Bronchial epithelial cell (primary cell): ENCODE measurements around the gene GSTT2. TPM values are rescaled to one million over a fixed set of nuclear protein-coding genes. Genes with fewer than 3 reads are reported as not detected.
A peak's percentile ranks its signal among the peaks of the same experiment; 100 is the strongest.
"Not testable (repeated sequence)": the region's sequence is repeated elsewhere in the genome, so short reads cannot be mapped to it uniquely, and the experiment has no call there.

Source experiments
- DNase-seq: peaks from one replicate; pipeline ENCODE4 v3.0.0-alpha.2; 2010; ENCODE audit warnings: low read depth
- FAIRE-seq: peaks from 2 replicates; lab custom pipeline; 2011; peaks lifted over from hg19 to GRCh38; lab: Jason Lieb, UNC
- H3K27me3 ChIP-seq: 2 replicates; pipeline ENCODE4 v1.5.1; 2011; ENCODE audit warnings: low read length; ENCODE audit not compliant: control insufficient read depth, insufficient read depth
- H3K36me3 ChIP-seq: 2 replicates; pipeline ENCODE4 v1.5.1; 2011; ENCODE audit warnings: low read length; ENCODE audit not compliant: control insufficient read depth, insufficient read depth
- H3K4me3 ChIP-seq: 2 replicates; pipeline ENCODE4 v1.5.1; 2011; ENCODE audit warnings: mild to moderate bottlenecking, low read depth, low read length, control low read depth
- total RNA-seq: library from RNA; depleted of rRNA; stranded (reverse); fragments of >200 nt; gene quantifications from 2 replicates; pipeline ENCODE4 v1.2.1, GENCODE V29; 2014
- TF ChIP-seq, protein P1 (sequence below): IDR thresholded peaks from 2 replicates; pipeline ENCODE4 v1.5.1; 2011; ENCODE audit warnings: mild to moderate bottlenecking, moderate library complexity, low read length, control low read depth, inconsistent platforms; ENCODE audit not compliant: insufficient read depth, severe bottlenecking

Gene GSTT2
- total RNA-seq: not detected in 2 replicates

DNA sequence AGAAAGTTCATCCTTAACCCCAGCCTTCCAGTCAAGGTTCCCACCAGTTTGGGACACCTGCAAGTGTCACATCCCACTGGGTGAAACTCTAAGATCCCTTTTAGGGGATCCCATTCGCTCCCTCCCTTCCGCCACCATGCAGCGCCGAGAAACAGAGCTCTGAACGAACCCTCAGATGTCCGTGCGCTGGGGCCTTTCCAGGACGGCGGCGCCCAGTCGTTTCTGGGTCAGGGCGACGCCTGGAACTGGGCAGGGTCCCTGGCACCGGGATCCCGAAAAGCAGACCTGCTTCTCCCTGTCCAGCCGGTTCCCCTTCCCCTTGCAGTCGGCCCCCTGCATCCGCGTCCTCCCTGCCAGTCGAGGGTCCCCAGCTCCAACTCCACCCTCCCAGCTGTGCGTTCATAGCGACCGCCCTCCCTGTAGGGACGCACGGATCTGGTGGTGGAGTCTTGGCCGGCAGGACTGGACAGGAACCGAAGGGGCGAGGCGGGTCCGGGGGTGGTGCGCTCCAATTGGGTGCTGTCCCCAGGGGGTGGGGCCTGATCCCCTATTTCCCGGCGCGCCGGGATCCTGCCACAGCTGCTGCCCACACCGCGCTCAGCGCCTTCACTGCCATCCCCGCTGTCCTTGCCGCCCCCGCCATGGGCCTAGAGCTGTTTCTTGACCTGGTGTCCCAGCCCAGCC lies at the start of gene GSTT2:
GSTT2 (plus strand) TSS at position 578 of the 684 bp plus-strand sequence.
- H3K36me3 ChIP-seq, H3K4me3 ChIP-seq, H3K27me3 ChIP-seq, FAIRE-seq, DNase-seq: not testable (repeated sequence)

DNA sequence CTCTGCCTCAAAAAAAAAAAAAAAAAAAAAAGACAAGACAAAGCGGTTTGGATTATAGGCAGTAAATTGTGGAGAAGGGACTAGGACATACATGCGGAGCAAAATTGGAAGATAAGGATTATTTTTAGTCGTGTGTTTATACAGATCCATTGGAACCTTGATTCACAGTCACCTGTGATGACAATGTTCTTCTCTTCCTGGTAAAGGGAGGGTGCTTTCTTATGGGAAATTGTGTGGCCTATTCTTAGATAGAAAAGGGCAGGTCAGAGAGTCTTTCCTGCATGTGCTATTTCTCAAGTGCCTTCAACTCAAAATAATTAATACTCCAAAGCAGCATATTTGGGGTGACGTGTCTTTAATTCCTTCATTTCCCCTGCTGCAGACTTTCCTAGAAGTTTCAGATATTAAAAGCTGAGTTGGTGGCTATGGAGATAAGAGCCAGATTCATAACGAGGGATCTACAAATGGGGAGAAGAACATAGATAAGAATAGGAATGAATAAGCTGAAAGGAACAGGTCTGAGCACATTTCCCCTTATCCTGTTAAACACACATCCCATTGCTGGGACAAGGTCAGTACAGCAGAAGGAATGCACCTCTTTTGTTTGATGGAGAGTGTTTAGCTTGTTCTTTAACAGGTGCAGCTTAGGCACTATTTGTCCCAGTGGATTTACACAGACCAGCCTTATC lies 41.5 kb upstream of the GSTT2 start:
- H3K27me3 ChIP-seq: no peaks in the 10 kb centered on the region
- TF ChIP-seq, protein P1, sequence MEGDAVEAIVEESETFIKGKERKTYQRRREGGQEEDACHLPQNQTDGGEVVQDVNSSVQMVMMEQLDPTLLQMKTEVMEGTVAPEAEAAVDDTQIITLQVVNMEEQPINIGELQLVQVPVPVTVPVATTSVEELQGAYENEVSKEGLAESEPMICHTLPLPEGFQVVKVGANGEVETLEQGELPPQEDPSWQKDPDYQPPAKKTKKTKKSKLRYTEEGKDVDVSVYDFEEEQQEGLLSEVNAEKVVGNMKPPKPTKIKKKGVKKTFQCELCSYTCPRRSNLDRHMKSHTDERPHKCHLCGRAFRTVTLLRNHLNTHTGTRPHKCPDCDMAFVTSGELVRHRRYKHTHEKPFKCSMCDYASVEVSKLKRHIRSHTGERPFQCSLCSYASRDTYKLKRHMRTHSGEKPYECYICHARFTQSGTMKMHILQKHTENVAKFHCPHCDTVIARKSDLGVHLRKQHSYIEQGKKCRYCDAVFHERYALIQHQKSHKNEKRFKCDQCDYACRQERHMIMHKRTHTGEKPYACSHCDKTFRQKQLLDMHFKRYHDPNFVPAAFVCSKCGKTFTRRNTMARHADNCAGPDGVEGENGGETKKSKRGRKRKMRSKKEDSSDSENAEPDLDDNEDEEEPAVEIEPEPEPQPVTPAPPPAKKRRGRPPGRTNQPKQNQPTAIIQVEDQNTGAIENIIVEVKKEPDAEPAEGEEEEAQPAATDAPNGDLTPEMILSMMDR: no peak
- FAIRE-seq: no peak
- no peaks in the 10 kb centered on the region for H3K36me3 ChIP-seq
- peak; percentile 28 for DNase-seq
- no peak overlapping the region for H3K4me3 ChIP-seq

DNA sequence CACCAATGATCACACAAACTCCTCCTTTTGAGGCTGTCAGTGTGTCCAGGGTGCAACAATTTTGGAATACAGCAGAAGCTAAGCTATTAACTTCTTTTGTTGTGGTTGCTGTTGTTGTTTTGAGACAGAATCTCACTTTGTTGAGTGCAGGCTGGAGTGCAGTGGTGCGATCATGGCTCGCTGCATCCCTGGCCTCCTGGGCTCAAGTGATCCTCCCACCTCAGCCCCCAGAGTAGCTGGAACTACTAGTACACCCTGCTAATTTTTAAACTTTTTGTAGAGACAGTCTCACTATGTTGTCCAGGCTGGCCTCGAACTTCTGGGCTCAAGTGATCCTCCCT lies 40.9 kb upstream of the GSTT2 start:
- Histone ChIP-seq H3K27me3 (no peaks in the 10 kb centered on the region), H3K36me3 (no peaks in the 10 kb centered on the region), H3K4me3 (no peak overlapping the region)
- DNase-seq (no peak), FAIRE-seq (no peak)
- TF ChIP-seq, protein P1: no peak

DNA sequence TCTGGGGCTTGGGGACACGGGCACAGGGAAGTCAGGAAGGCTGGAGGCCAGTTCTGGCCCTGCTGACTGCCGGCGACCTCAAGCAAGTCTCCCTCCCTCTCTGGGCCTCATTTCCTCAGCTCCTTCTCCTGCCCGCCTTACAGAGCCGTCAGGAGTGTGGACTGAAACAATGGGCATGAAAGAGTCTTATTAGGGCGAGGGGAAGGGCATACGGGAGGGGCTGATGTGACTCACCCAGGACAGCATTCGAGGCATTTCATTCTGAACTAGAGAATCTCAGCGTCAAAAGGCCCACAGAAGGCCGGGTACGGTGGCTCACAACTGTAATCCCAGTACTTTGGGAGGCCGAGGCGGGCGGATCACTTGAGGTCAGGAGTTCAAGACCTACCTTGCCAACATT lies 39.8 kb upstream of the GSTT2 start:
- not testable (repeated sequence) for H3K36me3 ChIP-seq, FAIRE-seq, H3K27me3 ChIP-seq, H3K4me3 ChIP-seq, DNase-seq

DNA sequence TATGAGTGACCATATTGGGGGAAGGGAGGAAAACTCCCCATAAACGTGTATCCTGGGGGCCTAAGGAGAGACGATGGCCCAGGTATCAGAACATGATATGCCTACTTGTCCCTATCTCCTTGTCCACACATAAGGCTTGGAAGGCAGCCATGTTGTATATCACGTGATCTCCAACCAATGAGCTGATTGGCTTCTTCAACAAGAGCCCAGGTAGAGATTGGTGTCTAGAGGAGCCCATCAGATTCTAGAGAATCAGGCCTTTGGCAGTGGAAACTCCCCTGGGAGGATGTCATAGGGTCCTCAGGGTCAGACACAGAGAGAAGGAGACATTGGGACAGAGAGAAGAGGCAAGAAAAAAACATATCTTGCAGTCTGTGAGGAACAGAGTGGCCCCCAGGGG lies 32.5 kb upstream of the GSTT2 start:
- peak; percentile 93 for FAIRE-seq
- DNase-seq: not testable (repeated sequence)

DNA sequence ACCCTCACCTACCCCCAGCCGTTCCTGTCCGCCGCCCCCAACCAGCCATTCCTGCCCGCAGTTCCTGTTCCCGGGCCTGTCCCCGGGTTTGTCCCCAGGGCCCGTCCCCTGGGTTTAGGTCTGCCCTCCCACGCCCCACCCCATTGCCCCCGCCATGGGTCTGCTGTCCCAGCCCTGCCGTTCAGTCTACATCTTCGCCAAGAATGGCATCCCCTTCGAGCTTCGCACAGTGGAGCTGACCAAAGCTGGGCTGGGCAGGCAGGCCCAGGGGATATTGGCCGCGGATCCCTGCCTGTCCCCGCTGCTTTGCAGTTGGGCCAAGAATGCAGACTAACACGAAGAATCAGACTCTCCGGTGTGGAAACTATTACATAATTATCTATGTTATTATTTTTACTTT lies 30.2 kb upstream of the GSTT2 start:
- not testable (repeated sequence) for H3K36me3 ChIP-seq, H3K4me3 ChIP-seq, H3K27me3 ChIP-seq, FAIRE-seq, DNase-seq

More for the DNA sequence above, 32.5 kb upstream of the GSTT2 start:
- H3K27me3 ChIP-seq, H3K36me3 ChIP-seq, H3K4me3 ChIP-seq: not testable (repeated sequence)

DNA sequence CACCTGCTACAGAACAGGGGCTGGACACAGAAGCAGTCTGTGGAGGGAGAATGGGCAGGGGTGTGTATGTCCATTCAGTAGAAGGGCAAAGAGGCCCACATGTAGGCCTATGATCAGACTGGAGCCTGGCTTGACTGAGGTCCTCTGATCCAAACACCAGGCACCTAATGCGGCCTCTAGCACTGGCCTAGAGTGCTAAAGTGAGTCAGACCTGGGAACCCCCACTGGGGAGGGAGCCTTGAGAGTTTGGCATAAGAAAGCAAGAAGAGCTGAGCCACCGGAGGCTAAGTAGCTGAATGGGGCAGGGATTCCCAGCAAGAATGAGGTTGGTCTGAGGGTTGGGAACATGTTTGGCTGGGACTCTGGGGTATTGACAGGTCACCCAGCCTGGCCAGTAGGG lies 28.6 kb upstream of the GSTT2 start:
- DNase-seq, FAIRE-seq, H3K27me3 ChIP-seq, H3K36me3 ChIP-seq, H3K4me3 ChIP-seq: not testable (repeated sequence)

DNA sequence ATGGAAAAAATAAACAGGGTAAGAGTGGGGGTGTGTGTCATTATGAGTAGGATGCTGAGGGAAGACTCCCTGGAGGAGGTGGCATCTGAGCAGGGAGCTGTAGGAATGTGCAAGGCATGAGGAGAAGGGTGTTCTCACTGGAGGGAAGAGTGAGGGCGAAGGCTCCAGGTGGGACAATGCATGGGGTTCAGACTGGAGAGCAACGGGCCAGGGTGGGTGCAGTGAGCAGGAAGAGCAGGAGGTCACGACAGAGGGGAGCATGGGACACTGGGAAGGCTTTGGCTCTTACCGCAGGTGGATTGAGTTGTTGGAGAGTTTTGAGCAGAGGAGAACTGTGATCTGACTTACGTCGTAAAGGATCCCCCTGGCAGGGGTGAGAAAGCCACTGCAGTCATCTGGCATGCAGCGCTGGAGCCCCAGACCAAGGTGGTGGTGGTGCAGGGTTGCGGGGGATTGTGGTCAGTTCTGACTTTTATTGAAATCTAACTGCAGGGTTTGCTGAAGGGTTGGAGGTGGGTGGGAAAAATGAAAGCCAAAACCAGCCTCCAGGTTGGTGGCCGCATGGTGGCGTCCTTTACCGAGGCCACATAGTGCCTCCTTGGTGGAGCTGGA lies 27.0 kb upstream of the GSTT2 start:
- not testable (repeated sequence) for H3K36me3 ChIP-seq, FAIRE-seq, H3K27me3 ChIP-seq, DNase-seq, H3K4me3 ChIP-seq

DNA sequence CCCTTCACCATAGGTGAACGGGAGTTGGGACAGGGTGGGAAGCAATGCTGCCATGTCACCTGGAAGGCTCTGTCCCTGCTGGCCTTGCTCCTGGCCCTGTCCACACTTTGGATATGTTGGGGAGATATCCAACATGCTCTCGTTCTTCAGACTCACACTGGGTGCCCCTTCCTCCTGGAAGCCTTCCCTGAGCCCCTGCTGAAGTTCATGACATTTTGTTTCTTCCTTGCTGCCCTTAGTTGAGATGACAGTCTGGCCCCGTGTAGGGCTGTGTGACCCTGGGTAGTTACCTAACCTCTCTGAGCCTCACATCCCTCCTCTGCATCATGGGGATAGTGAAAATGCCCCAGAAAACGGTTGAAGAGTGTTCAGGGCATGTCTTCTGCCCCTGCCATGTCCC lies 26.4 kb upstream of the GSTT2 start:
- H3K36me3 ChIP-seq, H3K4me3 ChIP-seq, FAIRE-seq, H3K27me3 ChIP-seq, DNase-seq: not testable (repeated sequence)

DNA sequence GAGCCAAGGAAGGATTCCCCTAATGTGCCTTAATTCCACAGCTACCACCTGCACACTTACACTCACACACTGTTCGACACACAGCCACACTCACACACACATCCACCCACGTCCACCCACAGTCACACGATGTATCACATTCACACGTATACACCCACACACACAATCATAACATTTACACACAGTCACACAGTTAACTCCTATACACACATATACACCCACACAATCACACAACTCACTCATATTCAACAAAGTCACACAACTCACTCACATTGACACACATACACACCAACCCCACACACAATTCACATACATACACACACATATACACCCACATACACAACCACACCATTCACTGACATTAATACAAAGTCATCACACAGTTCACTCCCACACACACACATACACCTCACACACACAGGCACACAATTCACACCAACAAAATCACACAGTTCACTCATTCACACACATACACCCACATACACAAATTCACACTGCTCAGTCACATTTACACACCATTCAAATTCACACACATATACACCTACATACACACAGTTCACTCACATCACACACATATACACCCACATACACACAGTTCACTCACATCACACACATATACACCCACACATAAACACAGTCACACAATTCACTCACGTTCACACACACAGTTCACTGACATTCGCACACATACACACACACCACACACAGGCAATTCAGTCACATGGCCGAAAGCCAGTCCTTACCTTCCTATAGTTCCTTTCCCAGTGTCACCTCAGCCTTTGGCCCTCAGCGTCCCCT lies 25.5 kb upstream of the GSTT2 start:
- H3K4me3 ChIP-seq, H3K27me3 ChIP-seq, H3K36me3 ChIP-seq, FAIRE-seq, DNase-seq: not testable (repeated sequence)

DNA sequence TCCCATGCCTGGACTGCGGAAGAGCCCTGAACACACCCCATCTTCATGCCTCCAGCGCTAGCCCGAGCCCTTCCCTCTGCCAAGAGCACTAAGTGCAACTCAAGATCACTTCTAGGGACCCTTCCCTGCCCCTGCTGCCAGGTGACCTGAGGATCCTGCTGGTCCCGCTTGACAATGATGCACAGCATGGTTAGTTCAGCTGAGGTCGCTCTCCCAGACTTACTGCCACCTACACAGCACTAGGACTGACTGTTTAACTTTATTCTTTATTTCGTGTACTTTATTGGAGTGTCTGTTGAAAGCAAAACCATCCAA lies 25.0 kb upstream of the GSTT2 start:
- FAIRE-seq, H3K4me3 ChIP-seq, H3K27me3 ChIP-seq, H3K36me3 ChIP-seq, DNase-seq: not testable (repeated sequence)

DNA sequence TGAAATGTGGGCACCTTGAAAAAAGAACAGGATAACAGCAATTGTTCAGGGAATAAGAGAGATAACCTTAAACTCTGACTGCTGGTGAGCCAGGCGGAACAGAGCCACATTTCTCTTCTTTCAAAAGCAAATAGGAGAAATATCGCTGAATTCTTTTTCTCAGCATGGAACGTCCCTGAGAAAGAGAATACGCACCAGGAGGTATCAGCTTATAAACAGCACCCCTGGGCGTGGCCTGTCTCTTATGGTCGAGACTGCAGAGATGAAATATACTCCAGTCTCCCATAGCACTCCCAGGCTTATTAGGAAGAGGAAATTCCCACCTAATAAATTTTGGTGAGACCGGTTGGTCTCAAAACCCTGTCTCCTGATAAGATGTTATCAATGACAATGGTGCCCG lies 24.0 kb upstream of the GSTT2 start:
- not testable (repeated sequence) for H3K36me3 ChIP-seq, H3K4me3 ChIP-seq, DNase-seq, FAIRE-seq, H3K27me3 ChIP-seq
